Activated CD4-positive, alpha-beta T cell treated with anti-CD3 and anti-CD28 coated beads, Interleukin-2, amount 10 ng/mL, durations not matched to agents 7 days and 5 days (primary cell): ENCODE data around the gene INSL3. TPM values are rescaled to one million over a fixed set of nuclear protein-coding genes. Genes with fewer than 3 reads are reported as not detected.
A peak's percentile ranks its signal among the peaks of the same experiment; 100 is the strongest.

Source experiments
- CTCF ChIA-PET: fragments of 350-600 bp; sonication (Branson Sonifier 250); formaldehyde crosslinking; loops from one replicate; lab custom pipeline; 2021; ENCODE audit warnings: antibody characterized with exemption; lab: Charles Lee
- POLR2A ChIA-PET: fragments of 350-600 bp; sonication (Branson Sonifier 250); formaldehyde crosslinking; loops from one replicate; lab custom pipeline; 2021; ENCODE audit warnings: antibody characterized with exemption; lab: Charles Lee
- DNase-seq: peaks from one replicate; pipeline ENCODE4 v3.0.0-alpha.2; 2020
- H3K27ac Mint-ChIP-seq: one replicate; pipeline ENCODE4 v1.8.0; 2021; ENCODE audit warnings: mild to moderate bottlenecking, moderate library complexity, mixed read lengths
- H3K27me3 Mint-ChIP-seq: one replicate; pipeline ENCODE4 v1.8.0; 2021; ENCODE audit warnings: mixed read lengths
- H3K36me3 Mint-ChIP-seq: one replicate; pipeline ENCODE4 v1.8.0; 2021; ENCODE audit warnings: low read depth, mixed read lengths
- H3K4me1 Mint-ChIP-seq: one replicate; pipeline ENCODE4 v1.8.0; 2021; ENCODE audit warnings: mixed read lengths
- H3K4me3 Mint-ChIP-seq: one replicate; pipeline ENCODE4 v1.8.0; 2021; ENCODE audit warnings: mild to moderate bottlenecking, moderate library complexity, mixed read lengths
- H3K9me3 Mint-ChIP-seq: one replicate; pipeline ENCODE4 v1.8.0; 2021; ENCODE audit warnings: mixed read lengths
- total RNA-seq, 2 experiments: library from RNA; stranded (reverse); gene quantifications; one replicate each; pipeline ENCODE4 v1.2.3, GENCODE V29; 2021

The INSL3 gene
- total RNA-seq, 2 experiments from 2014 or later = 6.8 to 7.4 TPM

GRCh38 chr19:17842663-17843291, 21.5 kb upstream of the INSL3 start:
- Mint-ChIP-seq H3K27ac (no peak overlapping the region), H3K4me3 (no peak overlapping the region), H3K4me1 (peaks cover 44% of the 10 kb centered on the region), H3K9me3 (no peaks in the 10 kb centered on the region), H3K27me3 (no peaks in the 10 kb centered on the region), H3K36me3 (peaks cover 65% of the 10 kb centered on the region)
- CTCF ChIA-PET = interaction anchor here (0.6 to 1.9 kb wide), 5 partner anchors 8 to 118 kb away, joined by 3 to 8 read pairs (median 3); partner anchors contain the start of gene RPL18A
- no peak for DNase-seq
- POLR2A ChIA-PET = no interaction called here

- Mint-ChIP-seq H3K27ac (no peak overlapping the region), H3K27me3 (no peaks in the 10 kb centered on the region), H3K36me3 (peaks cover 70% of the 10 kb centered on the region), H3K4me3 (no peak overlapping the region), H3K9me3 (no peaks in the 10 kb centered on the region), H3K4me1 (peaks cover 44% of the 10 kb centered on the region)
- peak; percentile 59 for DNase-seq
- CTCF ChIA-PET = interaction anchor here (0.6 to 1.9 kb wide), 3 partner anchors 17 to 117 kb away, joined by 3 to 8 read pairs (median 8); partner anchors contain the start of gene RPL18A
- POLR2A ChIA-PET = no interaction called here
These were observed 20.7 kb upstream of the INSL3 start for GRCh38 chr19:17841810-17842662.

DNA sequence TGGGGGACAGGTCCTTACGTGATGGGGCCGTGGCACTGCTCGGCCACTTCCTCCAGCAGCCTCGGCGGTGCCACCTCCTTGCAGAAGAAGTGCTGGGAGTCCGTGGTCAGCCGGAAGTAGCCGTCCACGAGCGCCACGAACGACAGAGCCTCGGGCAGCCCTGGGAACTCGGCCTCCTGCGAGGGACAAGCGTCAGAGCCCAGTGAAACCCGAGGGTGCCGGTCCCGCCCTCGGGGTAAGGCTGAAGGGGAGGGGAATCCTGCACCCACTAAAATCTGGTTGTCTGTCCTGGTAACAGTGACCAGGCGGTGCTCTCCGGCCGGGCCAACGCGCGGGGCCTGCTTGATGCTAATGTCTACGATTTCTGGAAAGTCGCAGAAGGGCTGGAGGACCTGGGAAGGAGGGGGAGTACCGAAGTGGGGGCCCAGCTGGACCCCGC, 20.1 kb upstream of the INSL3 start:
- Mint-ChIP-seq H3K27ac (no peak overlapping the region), H3K4me3 (no peak overlapping the region), H3K36me3 (peaks cover 73% of the 10 kb centered on the region), H3K9me3 (no peaks in the 10 kb centered on the region), H3K4me1 (peaks cover 47% of the 10 kb centered on the region), H3K27me3 (no peaks in the 10 kb centered on the region)
- DNase-seq = no peak
- ChIA-PET CTCF (interaction anchor here (0.7 to 1.1 kb wide), 2 partner anchors 8 to 23 kb away, joined by 3 read pairs; no protein-coding TSS in a partner anchor), POLR2A (no interaction called here)

DNA sequence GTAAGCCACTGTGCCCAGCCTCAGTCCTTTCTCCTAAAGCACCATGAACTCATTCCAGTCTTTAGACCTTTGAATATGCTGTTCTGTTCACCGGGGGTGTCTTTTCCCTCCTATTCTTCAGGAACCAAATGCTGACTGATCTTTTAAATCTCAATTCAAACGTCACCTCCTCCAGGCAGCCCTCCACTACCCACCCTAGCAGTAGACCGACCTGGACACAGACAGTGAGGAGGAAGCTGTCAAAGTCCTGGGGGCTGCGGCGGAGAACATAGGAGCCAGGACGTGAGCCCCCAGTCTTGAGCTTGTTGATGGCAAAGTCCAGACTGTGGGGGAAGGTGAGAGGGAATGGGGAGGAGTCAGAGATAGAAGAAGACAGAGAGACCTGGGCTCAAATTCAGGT, 18.7 kb upstream of the INSL3 start:
- peak overlapping the region; percentile 61 for H3K27ac Mint-ChIP-seq
- no peaks in the 10 kb centered on the region for H3K27me3 Mint-ChIP-seq
- ChIA-PET CTCF (interaction anchor here (1.0 to 1.2 kb wide), 2 partner anchors 19 to 93 kb away, joined by 3 to 4 read pairs; partner anchors contain the start of genes CCDC124 and RPL18A), POLR2A (no interaction called here)
- H3K36me3 Mint-ChIP-seq = peaks cover 80% of the 10 kb centered on the region
- H3K4me1 Mint-ChIP-seq = peaks cover 45% of the 10 kb centered on the region
- no peak overlapping the region for H3K4me3 Mint-ChIP-seq
- DNase-seq = no peak
- H3K9me3 Mint-ChIP-seq = peaks cover 5% of the 10 kb centered on the region

GRCh38 chr19:17837972-17838371, 16.7 kb upstream of the INSL3 start:
- ChIA-PET CTCF (interaction anchor here (0.6 to 0.9 kb wide), 2 partner anchors 22 to 95 kb away, joined by 3 read pairs; partner anchors contain the start of genes CCDC124 and RPL18A), POLR2A (no interaction called here)
- Mint-ChIP-seq H3K27me3 (no peaks in the 10 kb centered on the region), H3K27ac (no peak overlapping the region), H3K9me3 (peaks cover 6% of the 10 kb centered on the region), H3K36me3 (peaks cover 75% of the 10 kb centered on the region), H3K4me3 (no peak overlapping the region), H3K4me1 (peaks cover 34% of the 10 kb centered on the region)
- no peak for DNase-seq

DNA sequence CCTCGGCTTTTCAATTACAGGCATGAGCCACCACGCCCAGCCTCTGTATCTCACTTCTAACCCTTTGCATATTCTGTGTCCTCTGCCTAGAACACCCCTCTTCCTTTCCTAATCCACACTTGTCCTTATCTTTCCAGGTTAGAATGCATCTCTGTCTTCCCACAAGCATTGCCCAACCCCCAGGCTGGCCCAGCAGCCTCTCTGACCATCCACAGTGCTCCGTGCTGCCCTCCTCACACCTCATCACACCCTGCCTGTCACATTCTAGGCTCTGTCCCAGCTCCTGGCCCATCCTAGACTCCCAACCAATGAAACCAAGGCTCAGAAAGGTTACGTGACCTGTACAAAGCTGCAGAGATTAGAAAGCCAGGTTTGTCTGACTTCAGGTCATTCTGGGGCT, 15.2 kb upstream of the INSL3 start:
- POLR2A ChIA-PET = no interaction called here
- Mint-ChIP-seq H3K4me3 (no peak overlapping the region), H3K27me3 (no peaks in the 10 kb centered on the region), H3K4me1 (peaks cover 32% of the 10 kb centered on the region), H3K27ac (peak overlapping the region; percentile 28), H3K9me3 (peaks cover 6% of the 10 kb centered on the region), H3K36me3 (peaks cover 82% of the 10 kb centered on the region)
- CTCF ChIA-PET = no interaction called here
- no peak for DNase-seq

DNA sequence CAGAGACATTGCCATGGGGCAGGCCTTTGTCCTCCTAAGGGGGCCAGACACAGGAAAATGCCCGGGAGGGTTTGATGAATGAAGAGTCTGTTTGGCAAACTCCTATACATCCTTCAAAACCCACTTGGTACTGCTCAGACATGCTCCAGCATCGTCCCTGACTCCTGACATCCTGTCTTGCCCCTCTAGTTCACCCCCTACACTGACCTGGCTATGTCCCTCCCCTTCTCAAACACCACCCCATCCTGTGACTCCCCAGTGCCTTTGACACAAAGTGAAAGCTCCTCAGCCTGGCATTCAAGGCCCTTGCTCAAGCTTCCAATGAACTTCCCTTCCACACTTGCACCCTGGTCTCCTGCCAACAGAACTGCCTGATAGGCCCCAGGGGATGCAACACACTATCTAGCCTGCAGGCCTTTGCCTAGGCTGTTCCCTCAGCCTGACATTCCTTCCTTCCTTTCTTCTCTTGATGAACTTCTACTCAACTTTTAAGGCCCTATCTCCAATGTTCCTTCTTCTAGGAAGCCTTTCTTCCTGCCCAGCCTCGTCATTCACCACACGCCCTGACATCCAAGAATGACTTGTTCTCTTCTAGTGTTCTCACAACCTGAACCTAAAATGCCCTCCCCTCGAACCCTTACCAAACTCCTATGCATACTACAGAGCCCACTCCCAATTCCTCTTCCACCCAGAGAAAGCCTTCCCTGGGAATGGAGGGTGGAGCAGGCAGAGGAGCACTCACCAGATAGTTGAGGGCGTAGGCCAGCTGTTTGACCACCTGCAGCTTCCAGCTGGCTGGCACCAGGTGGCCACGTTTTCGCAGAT, 14.1 kb upstream of the INSL3 start:
- peak overlapping the region; percentile 47 for H3K27ac Mint-ChIP-seq
- POLR2A ChIA-PET = no interaction called here

DNA sequence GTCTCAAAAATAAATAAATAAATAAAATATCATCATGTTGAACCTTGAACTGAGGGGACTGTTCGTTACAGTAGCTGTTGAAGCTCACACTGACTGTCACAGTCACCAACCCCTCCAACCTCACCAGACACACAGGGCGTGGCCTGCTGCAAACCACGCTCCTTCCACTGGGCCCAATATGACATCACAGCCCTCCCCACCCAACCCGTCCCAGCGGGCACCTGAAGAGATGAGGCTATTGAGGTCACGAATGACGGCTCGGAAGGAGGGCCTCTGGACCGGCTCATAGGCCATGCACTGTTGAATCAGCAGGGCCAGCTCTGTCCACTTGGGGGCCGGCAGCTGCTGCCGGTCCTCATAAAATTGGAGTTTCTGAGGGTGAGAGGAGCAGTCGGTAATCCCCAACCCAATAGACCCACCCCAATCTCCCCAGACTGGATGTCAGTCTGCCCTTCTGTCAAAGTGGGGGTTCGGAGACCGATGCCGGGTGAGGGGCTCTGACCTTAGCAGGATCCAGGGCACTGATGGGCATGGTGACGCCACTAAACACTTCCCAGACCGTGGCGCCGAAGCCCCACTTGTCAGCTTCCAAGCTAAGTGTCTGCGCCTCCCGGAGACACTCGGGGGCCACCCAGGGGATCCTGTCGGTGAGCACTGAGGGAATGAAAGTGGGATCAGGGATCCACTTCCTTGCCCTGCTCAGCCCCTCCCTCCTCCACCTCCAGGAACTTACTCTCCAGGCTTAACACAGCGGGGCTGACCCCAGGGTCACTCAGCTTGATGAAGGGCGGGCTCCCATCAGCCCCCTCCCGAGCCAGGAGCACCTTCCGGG, 13.2 kb upstream of the INSL3 start:
- H3K27ac Mint-ChIP-seq = no peak overlapping the region
- ChIA-PET CTCF (interaction anchor here (1.2 to 1.3 kb wide), 2 partner anchors 8 to 9 kb away, joined by 3 read pairs; no protein-coding TSS in a partner anchor), POLR2A (no interaction called here)
- H3K4me3 Mint-ChIP-seq = no peak overlapping the region
- DNase-seq = no peak
- H3K27me3 Mint-ChIP-seq = no peaks in the 10 kb centered on the region
- peaks cover 83% of the 10 kb centered on the region for H3K36me3 Mint-ChIP-seq
- H3K4me1 Mint-ChIP-seq = peaks cover 28% of the 10 kb centered on the region
- H3K9me3 Mint-ChIP-seq = peaks cover 6% of the 10 kb centered on the region

More for the DNA sequence above, 14.1 kb upstream of the INSL3 start:
- H3K36me3 Mint-ChIP-seq = peaks cover 83% of the 10 kb centered on the region
- no peak for DNase-seq
- no peaks in the 10 kb centered on the region for H3K27me3 Mint-ChIP-seq
- CTCF ChIA-PET = interaction anchor here (1.3 kb wide), 1 partner anchor 9 kb away, joined by 3 read pairs; no protein-coding TSS in a partner anchor
- H3K4me3 Mint-ChIP-seq = no peak overlapping the region
- peaks cover 29% of the 10 kb centered on the region for H3K4me1 Mint-ChIP-seq
- peaks cover 6% of the 10 kb centered on the region for H3K9me3 Mint-ChIP-seq

- H3K27ac Mint-ChIP-seq = no peak overlapping the region
- peaks cover 77% of the 10 kb centered on the region for H3K36me3 Mint-ChIP-seq
- H3K4me3 Mint-ChIP-seq = no peak overlapping the region
- H3K9me3 Mint-ChIP-seq = peaks cover 6% of the 10 kb centered on the region
- POLR2A ChIA-PET = no interaction called here
- H3K4me1 Mint-ChIP-seq = peaks cover 32% of the 10 kb centered on the region
- no peaks in the 10 kb centered on the region for H3K27me3 Mint-ChIP-seq
- CTCF ChIA-PET = interaction anchor here (0.6 to 1.8 kb wide), 5 partner anchors 13 to 25 kb away, joined by 4 to 5 read pairs (median 4); partner anchors contain the start of gene JAK3
- no peak for DNase-seq
These were observed 11.3 kb upstream of the INSL3 start for GRCh38 chr19:17832443-17833208.

GRCh38 chr19:17831419-17831888, 10.1 kb upstream of the INSL3 start:
- POLR2A ChIA-PET = no interaction called here
- no peak for DNase-seq
- CTCF ChIA-PET = interaction anchor here (0.6 to 1.0 kb wide), 5 partner anchors 14 to 485 kb away, joined by 3 to 6 read pairs (median 3); no protein-coding TSS in a partner anchor
- Mint-ChIP-seq H3K9me3 (peaks cover 6% of the 10 kb centered on the region), H3K4me3 (no peak overlapping the region), H3K27ac (no peak overlapping the region), H3K36me3 (peaks cover 71% of the 10 kb centered on the region), H3K4me1 (peaks cover 29% of the 10 kb centered on the region), H3K27me3 (no peaks in the 10 kb centered on the region)
